HEK293 (cell line): ENCODE data around the gene BPIFB2.

Source experiments
- CTCF ChIA-PET: fragments of 350-600 bp; formaldehyde crosslinking; extraction: SDS; loops from one replicate; lab custom pipeline; 2021; ENCODE audit warnings: antibody characterized with exemption; lab: Yijun Ruan, JAX
- POLR2A ChIA-PET: fragments of 300-600 bp; formaldehyde crosslinking; extraction: SDS; loops from one replicate; lab custom pipeline; 2020; ENCODE audit warnings: antibody characterized with exemption, inconsistent platforms; lab: Yijun Ruan, JAX
- H3K27ac ChIP-seq: fragments of 200-500 bp; sonication (Bioruptor generic); 2 replicates; pipeline ENCODE4 v1.5.1; 2014; ENCODE audit warnings: low read depth, low read length, control low read depth, inconsistent platforms; ENCODE audit errors: extremely low read depth
- H3K36me3 ChIP-seq, 2 experiments: fragments of 200-500 bp in 1 of 2; sonication (Bioruptor generic) in 1 of 2; 1 replicate in 1 of 2; 2 replicates in 1 of 2; pipeline ENCODE4 v1.5.1; 2014 to 2017; ENCODE audit warnings: inconsistent platforms in 2 of 2, low read length in 2 of 2; ENCODE audit not compliant: control insufficient read depth in 2 of 2, insufficient read depth in 1 of 2
- H3K4me1 ChIP-seq: fragments of 200-500 bp; sonication (Bioruptor generic); 2 replicates; pipeline ENCODE4 v1.5.1; 2014; ENCODE audit warnings: mild to moderate bottlenecking, low read length, inconsistent platforms; ENCODE audit not compliant: control insufficient read depth, insufficient read depth
- H3K4me3 ChIP-seq: 2 replicates; pipeline ENCODE4 v1.5.1; 2011; ENCODE audit warnings: low read depth, mild to moderate bottlenecking, control low read depth, low read length, moderate library complexity
- H3K9me3 ChIP-seq: fragments of 200-500 bp; sonication (Bioruptor generic); 2 replicates; pipeline ENCODE4 v1.5.1; 2014; ENCODE audit warnings: low read depth, low read length, inconsistent platforms; ENCODE audit not compliant: control insufficient read depth, insufficient read depth
- EGR2 ChIP-seq: fragments of 450-650 bp; formaldehyde crosslinking; IDR thresholded peaks from 2 replicates; pipeline ENCODE4 v1.5.1; 2016; ENCODE audit warnings: low read depth, missing biosample characterization, missing genetic modification characterization
- GLI2 ChIP-seq: fragments of 450-650 bp; formaldehyde crosslinking; IDR thresholded peaks from 2 replicates; pipeline ENCODE4; 2017; ENCODE audit warnings: missing biosample characterization, missing genetic modification characterization, low read depth, borderline replicate concordance
- PRDM1 ChIP-seq: fragments of 450-650 bp; formaldehyde crosslinking; IDR thresholded peaks from 2 replicates; pipeline ENCODE4; 2016; ENCODE audit warnings: missing biosample characterization, missing genetic modification characterization
- ZBTB10 ChIP-seq: fragments of 450-650 bp; formaldehyde crosslinking; IDR thresholded peaks from 2 replicates; pipeline ENCODE4 v1.5.1; 2016; ENCODE audit warnings: missing biosample characterization, missing genetic modification characterization
- ZBTB8A ChIP-seq: fragments of 450-650 bp; formaldehyde crosslinking; IDR thresholded peaks from 2 replicates; pipeline ENCODE4 v1.5.1; 2016; ENCODE audit warnings: missing biosample characterization, missing genetic modification characterization
- ZFHX2 ChIP-seq: fragments of 450-650 bp; formaldehyde crosslinking; conservative IDR thresholded peaks from 2 replicates; pipeline ENCODE4 v1.5.1; 2016; ENCODE audit warnings: missing biosample characterization, missing genetic modification characterization
- ZNF138 ChIP-seq: fragments of 450-650 bp; formaldehyde crosslinking; IDR thresholded peaks from 2 replicates; pipeline ENCODE4 v1.5.1; 2016; ENCODE audit warnings: missing biosample characterization, missing genetic modification characterization, borderline replicate concordance
- ZNF266 ChIP-seq: fragments of 450-650 bp; formaldehyde crosslinking; IDR thresholded peaks from 2 replicates; pipeline ENCODE4 v1.5.1; 2016; ENCODE audit warnings: missing biosample characterization, missing genetic modification characterization, low read depth
- ZNF362 ChIP-seq: fragments of 450-650 bp; formaldehyde crosslinking; IDR thresholded peaks from 2 replicates; pipeline ENCODE4 v1.5.1; 2016; ENCODE audit warnings: missing biosample characterization, missing genetic modification characterization
- ZNF473 ChIP-seq: fragments of 450-650 bp; formaldehyde crosslinking; IDR thresholded peaks from 2 replicates; pipeline ENCODE4 v1.5.1; 2017; ENCODE audit warnings: missing biosample characterization, missing genetic modification characterization
- ZNF518A ChIP-seq: fragments of 450-650 bp; formaldehyde crosslinking; conservative IDR thresholded peaks from 2 replicates; pipeline ENCODE4 v1.5.1; 2016; ENCODE audit warnings: low read depth, missing biosample characterization, missing genetic modification characterization
- ZNF555 ChIP-seq: fragments of 450-650 bp; formaldehyde crosslinking; conservative IDR thresholded peaks from 2 replicates; pipeline ENCODE4 v1.5.1; 2017; ENCODE audit warnings: missing biosample characterization, mild to moderate bottlenecking, missing genetic modification characterization, inconsistent platforms
- ZNF558 ChIP-seq: fragments of 450-650 bp; formaldehyde crosslinking; IDR thresholded peaks from 2 replicates; pipeline ENCODE4 v1.5.1; 2016; ENCODE audit warnings: missing biosample characterization, missing genetic modification characterization
- ZNF580 ChIP-seq: fragments of 450-650 bp; formaldehyde crosslinking; IDR thresholded peaks from 2 replicates; pipeline ENCODE4 v1.5.1; 2016; ENCODE audit warnings: missing biosample characterization, missing genetic modification characterization
- ZNF621 ChIP-seq: fragments of 450-650 bp; formaldehyde crosslinking; IDR thresholded peaks from 2 replicates; pipeline ENCODE4 v1.5.1; 2017; ENCODE audit warnings: missing biosample characterization, missing genetic modification characterization
- ZNF639 ChIP-seq: fragments of 450-650 bp; formaldehyde crosslinking; IDR thresholded peaks from 2 replicates; pipeline ENCODE4 v1.5.1; 2016; ENCODE audit warnings: missing biosample characterization, missing genetic modification characterization
- ZNF692 ChIP-seq: fragments of 450-650 bp; formaldehyde crosslinking; IDR thresholded peaks from 2 replicates; pipeline ENCODE4 v1.5.1; 2016; ENCODE audit warnings: missing biosample characterization, missing genetic modification characterization
- ZNF704 ChIP-seq: fragments of 450-650 bp; formaldehyde crosslinking; IDR thresholded peaks from 2 replicates; pipeline ENCODE4 v1.5.1; 2016; ENCODE audit warnings: missing biosample characterization, missing genetic modification characterization

BPIFB2 gene

GRCh38 chr20:32978009-32978335 lies 29.5 kb upstream of the BPIFB2 start:
- ChIA-PET CTCF (interaction anchor here (0.5 to 0.7 kb wide), 2 partner anchors 19 to 27 kb away, joined by 4 read pairs; no protein-coding TSS in a partner anchor), POLR2A (no interaction called here)
- no peaks in the 10 kb centered on the region for H3K36me3 ChIP-seq
- TF ChIP-seq ZNF138 (tag by site-specific recombination): no peak
- TF ChIP-seq ZNF692 (tag by site-specific recombination): no peak
- no peak for TF ChIP-seq GLI2 (tag by site-specific recombination)
- TF ChIP-seq ZNF518A (tag by site-specific recombination): no peak
- TF ChIP-seq ZNF473: no peak
- no peak for TF ChIP-seq ZNF621
- no peak for TF ChIP-seq ZNF266 (tag by site-specific recombination)
- no peak for TF ChIP-seq ZNF362 (tag by site-specific recombination)
- no peak for TF ChIP-seq ZFHX2 (tag by site-specific recombination)
- TF ChIP-seq ZNF580 (tag by site-specific recombination): no peak
- TF ChIP-seq ZNF558 (tag by site-specific recombination): no peak
- TF ChIP-seq, all 188 proteins: peak for 0
- Histone ChIP-seq H3K9me3 (no peaks in the 10 kb centered on the region), H3K4me1 (no peaks in the 10 kb centered on the region), H3K4me3 (no peak overlapping the region), H3K27ac (no peak overlapping the region)

GRCh38 chr20:32979201-32979998 lies 28.1 kb upstream of the BPIFB2 start:
- Histone ChIP-seq H3K27ac (no peak overlapping the region), H3K4me3 (no peak overlapping the region), H3K4me1 (no peaks in the 10 kb centered on the region), H3K9me3 (no peaks in the 10 kb centered on the region), H3K36me3 (no peaks in the 10 kb centered on the region)
- POLR2A ChIA-PET: no interaction called here
- CTCF ChIA-PET: no interaction called here
- no peak for TF ChIP-seq ZNF639 (tag by site-specific recombination)
- TF ChIP-seq ZNF704 (tag by site-specific recombination): no peak
- no peak for TF ChIP-seq EGR2 (tag by site-specific recombination)
- no peak for TF ChIP-seq PRDM1 (tag by site-specific recombination)
- no peak for TF ChIP-seq ZNF555
- no peak for TF ChIP-seq ZBTB8A (tag by site-specific recombination)
- TF ChIP-seq ZBTB10 (tag by site-specific recombination): no peak
